ENCODE data around the gene AQP5.

Gene AQP5

DNA sequence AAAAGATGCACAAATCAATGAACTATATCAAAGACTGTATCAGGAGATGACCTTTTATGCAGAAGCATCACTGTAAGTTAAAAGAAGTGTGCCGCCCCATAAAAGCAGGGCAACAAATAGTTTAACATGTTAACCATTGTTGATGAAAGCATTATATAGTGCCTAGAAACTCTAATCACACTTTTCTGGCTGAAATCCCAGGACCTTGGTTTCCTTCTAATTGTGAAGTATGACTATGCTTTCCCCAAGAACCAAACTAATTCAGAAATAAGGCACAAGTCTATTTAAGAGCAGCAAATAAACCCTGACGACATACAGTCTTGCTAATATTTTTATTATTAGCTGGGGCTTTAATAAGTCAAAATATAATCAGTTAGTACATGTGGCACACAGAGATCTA is 41.9 kb downstream of the AQP5 start:
- no peak overlapping the region for H3K4me3 ChIP-seq (ENCODE audit: low read depth, low read length)
- H3K27me3 ChIP-seq = no peaks in the 10 kb centered on the region
- no peak for TF ChIP-seq CTCF (IDR thresholded peaks at IDR 0.05; ENCODE audit: low read depth, low read length)
- no peaks in the 10 kb centered on the region for H3K9me3 ChIP-seq
- peaks cover 85% of the 10 kb centered on the region for H3K36me3 ChIP-seq
- DNase-seq = no peak
- peaks cover 23% of the 10 kb centered on the region for H3K4me1 ChIP-seq

DNA sequence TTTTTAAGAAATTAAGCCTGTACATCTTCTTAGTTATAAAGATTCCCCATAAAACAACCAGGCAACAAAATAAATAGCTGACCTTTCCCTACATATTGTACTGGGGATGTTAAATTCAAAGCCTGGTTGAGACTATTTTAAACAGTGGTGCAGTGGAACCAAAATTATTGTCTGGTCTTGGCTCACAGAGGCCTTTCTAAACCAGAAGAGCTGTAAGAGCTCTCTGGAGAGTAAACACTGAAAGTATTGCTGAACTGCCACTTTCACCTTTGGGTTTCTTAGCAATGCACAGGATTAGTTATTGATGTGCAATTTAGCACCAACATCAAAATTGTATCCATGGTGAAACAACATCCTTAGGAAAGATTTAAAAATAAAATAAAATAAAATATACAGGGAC is 43.0 kb downstream of the AQP5 start:
- peaks cover 80% of the 10 kb centered on the region for H3K36me3 ChIP-seq

DNA sequence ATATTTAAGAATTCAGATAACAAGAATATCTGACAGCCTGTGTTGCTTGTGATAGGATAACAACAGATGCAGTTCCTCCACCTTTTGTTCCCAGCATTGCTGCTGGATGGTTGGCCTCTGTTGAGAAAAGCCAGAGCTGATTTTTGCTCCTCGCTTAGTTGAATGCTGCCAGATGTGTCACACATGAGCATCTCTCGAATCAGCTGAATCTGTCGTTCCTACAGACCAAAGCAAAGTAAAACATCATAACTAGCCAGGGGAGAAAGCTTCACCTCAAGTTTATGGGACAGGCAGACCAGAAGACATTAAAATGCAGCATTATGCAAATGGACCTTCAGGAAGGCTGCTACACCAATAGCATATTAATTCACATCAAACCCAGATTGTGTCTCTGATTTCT is 43.5 kb downstream of the AQP5 start:
- H3K9me3 ChIP-seq = no peaks in the 10 kb centered on the region
- peaks cover 80% of the 10 kb centered on the region for H3K36me3 ChIP-seq

More for the DNA sequence above, 43.0 kb downstream of the AQP5 start:
- Histone ChIP-seq H3K9me3 (no peaks in the 10 kb centered on the region), H3K4me1 (peaks cover 25% of the 10 kb centered on the region), H3K4me3 (ENCODE audit: low read depth, low read length) (no peak overlapping the region), H3K27me3 (no peaks in the 10 kb centered on the region)
- no peak for TF ChIP-seq CTCF (IDR thresholded peaks at IDR 0.05; ENCODE audit: low read depth, low read length)
- no peak for DNase-seq

DNA sequence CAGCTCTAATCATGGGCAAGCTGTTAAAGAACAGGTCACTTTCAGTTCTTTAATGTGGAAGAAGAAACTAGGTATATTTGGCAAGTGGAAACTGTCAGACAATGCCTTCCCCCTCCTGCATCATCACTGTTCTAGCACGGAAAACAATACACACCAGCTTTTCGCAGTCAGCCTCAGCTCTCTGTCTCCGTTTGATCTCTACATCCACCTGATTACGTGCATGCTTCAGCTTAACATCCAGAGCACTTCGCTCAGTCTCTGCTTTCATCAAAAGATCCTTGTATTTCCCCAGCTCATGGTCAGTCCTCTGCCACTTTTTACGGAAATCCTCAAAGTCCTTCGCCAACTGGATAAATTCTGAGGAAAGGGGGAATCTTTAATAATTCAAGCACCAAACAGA is 44.6 kb downstream of the AQP5 start:
- Histone ChIP-seq H3K9me3 (no peaks in the 10 kb centered on the region), H3K4me3 (ENCODE audit: low read depth, low read length) (no peak overlapping the region), H3K36me3 (peaks cover 74% of the 10 kb centered on the region), H3K27me3 (no peaks in the 10 kb centered on the region), H3K4me1 (peaks cover 25% of the 10 kb centered on the region)
- TF ChIP-seq CTCF (IDR thresholded peaks at IDR 0.05; ENCODE audit: low read depth, low read length) = no peak
- no peak for DNase-seq

More for the DNA sequence above, 43.5 kb downstream of the AQP5 start:
- Histone ChIP-seq H3K27me3 (no peaks in the 10 kb centered on the region), H3K4me3 (ENCODE audit: low read depth, low read length) (no peak overlapping the region), H3K4me1 (peaks cover 25% of the 10 kb centered on the region)
- peak; percentile 28 for DNase-seq
- no peak for TF ChIP-seq CTCF (IDR thresholded peaks at IDR 0.05; ENCODE audit: low read depth, low read length)

GRCh38 chr12:50006754-50007442 is 45.2 kb downstream of the AQP5 start:
- Histone ChIP-seq H3K4me1 (peaks cover 25% of the 10 kb centered on the region), H3K27me3 (no peaks in the 10 kb centered on the region), H3K9me3 (no peaks in the 10 kb centered on the region), H3K36me3 (peaks cover 74% of the 10 kb centered on the region), H3K4me3 (ENCODE audit: low read depth, low read length) (no peak overlapping the region)
- DNase-seq = no peak
- no peak for TF ChIP-seq CTCF (IDR thresholded peaks at IDR 0.05; ENCODE audit: low read depth, low read length)

DNA sequence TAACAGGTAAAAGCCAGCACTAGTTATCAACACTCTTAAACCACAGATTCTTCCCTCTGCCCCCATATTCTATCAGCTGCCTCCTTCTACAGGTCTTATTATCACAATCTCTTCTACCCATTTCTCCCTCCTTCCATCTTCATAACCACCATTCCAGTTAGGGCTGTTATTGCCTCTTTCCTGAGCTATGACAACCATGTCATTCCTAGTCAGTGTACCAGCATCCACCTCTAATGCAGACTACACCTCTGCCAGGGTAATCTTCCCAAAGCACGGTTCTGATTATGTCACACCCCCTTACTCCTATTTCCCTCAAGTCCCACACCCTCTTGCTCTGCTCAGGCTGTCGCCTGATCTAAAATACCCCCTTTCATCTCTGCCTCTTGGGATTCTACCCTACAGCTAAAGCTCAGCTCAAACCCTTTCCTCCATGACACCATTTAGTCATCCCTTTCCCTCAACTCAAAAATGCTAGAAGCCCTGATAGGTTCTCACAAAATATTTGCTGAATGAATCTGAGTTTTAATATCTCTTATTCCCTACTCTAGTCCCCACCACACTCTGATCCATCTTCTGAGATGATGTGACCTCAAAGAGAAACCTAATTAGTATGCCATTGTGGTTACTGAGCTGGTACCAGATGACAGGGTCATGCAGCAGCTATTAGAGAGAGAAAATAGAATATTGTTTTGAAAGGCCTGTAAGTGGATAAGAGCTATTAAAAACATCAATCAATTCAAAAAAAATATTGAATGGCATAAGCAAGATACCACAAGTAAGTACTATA is 51.9 kb downstream of the AQP5 start:
- peaks cover 9% of the 10 kb centered on the region for H3K4me1 ChIP-seq
- no peak overlapping the region for H3K4me3 ChIP-seq (ENCODE audit: low read depth, low read length)
- H3K27me3 ChIP-seq = no peaks in the 10 kb centered on the region
- no peaks in the 10 kb centered on the region for H3K9me3 ChIP-seq
- peaks cover 66% of the 10 kb centered on the region for H3K36me3 ChIP-seq
- no peak for DNase-seq
- TF ChIP-seq CTCF (IDR thresholded peaks at IDR 0.05; ENCODE audit: low read depth, low read length) = no peak
